Stimulated activated CD4-positive, alpha-beta T cell treated with anti-CD3 and anti-CD28 coated beads, Interleukin-2, amount 100 ng/mL, for 48 hours (primary cell): ENCODE results near the gene OR8B2.
"Not testable (repeated sequence)": the region's sequence is repeated elsewhere in the genome, so short reads cannot be mapped to it uniquely, and the experiment has no call there.

Source experiments
- DNase-seq, 2 donors: peaks; one replicate each; pipeline ENCODE4 v3.0.0-alpha.2; 2020

Gene OR8B2, protein sequence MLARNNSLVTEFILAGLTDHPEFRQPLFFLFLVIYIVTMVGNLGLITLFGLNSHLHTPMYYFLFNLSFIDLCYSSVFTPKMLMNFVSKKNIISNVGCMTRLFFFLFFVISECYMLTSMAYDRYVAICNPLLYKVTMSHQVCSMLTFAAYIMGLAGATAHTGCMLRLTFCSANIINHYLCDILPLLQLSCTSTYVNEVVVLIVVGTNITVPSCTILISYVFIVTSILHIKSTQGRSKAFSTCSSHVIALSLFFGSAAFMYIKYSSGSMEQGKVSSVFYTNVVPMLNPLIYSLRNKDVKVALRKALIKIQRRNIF

GRCh38 chr11:124384399-124384798, at the start of gene OR8B2:
OR8B2 (minus strand) TSS chr11:124384499; CDS start chr11:124383343, 1,156 bp downstream.
- no peak for DNase-seq

DNA sequence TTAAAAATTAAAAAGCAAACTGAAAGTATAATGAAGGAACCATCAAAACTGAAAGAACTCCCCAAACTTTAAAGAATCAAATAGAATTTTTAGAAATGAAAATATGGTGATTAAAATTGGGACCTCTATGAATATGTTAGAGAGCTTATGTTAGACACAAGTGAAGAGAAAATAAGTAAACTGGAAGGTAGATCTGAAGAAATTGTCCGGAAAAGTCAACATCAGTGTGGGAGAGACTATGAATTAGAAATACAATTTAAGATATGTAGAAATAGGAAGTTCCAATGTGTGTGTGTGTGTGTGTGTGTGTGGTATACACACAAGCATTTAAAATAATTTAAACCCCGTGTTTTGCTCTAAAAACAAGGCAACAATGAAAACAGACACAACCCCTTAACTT, 45.3 kb upstream of the OR8B2 start:
- DNase-seq, result no peak

DNA sequence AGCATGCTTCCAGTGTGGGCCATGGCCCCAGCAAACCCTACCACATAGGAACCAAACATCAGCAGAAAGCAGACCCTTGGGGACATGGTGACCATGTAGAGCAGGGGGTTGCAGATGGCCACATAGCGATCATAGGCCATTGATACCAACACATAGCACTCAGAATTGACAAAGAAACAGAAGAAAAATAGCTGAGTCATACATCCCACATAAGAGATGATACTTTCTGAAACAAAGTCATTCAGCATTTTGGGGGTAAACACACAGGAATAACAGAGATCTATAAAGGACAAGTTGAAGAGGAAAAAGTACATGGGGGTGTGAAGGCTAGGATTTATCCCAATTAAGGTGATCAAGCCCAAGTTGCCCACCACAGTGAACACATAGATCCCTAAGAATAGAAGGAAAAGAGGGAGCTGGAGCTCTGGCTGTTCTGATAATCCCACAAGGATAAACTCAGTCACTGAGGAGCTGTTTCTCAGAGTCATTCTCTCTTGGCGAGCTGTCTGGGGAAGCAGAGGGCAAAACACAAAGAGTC, 40.2 kb upstream of the OR8B2 start, which contains the start of gene OR8B4:
OR8B4 (minus strand) TSS at position 488 of the 538 bp plus-strand sequence; CDS start at position 488, 0 bp downstream.
- DNase-seq, result no peak

DNA sequence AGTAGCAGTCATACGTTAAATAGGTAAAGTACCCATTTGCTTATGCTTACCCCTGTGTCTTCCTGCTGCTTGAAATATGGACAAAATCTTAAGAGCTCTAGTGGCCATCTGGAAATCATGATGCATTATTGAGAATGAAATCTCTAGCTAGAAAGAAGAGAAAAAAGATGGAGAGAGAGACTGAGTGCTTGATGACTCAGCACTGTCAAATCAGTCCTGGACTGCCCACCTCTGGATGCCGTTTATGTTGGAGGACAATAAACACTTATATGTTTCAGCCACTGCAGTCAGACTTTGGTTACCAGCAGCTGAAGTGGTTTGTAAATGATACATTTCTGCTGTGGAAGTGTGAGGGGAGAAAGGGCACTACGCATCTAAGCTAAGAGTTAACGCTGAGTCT, 36.7 kb upstream of the OR8B2 start:
- DNase-seq, result no peak

DNA sequence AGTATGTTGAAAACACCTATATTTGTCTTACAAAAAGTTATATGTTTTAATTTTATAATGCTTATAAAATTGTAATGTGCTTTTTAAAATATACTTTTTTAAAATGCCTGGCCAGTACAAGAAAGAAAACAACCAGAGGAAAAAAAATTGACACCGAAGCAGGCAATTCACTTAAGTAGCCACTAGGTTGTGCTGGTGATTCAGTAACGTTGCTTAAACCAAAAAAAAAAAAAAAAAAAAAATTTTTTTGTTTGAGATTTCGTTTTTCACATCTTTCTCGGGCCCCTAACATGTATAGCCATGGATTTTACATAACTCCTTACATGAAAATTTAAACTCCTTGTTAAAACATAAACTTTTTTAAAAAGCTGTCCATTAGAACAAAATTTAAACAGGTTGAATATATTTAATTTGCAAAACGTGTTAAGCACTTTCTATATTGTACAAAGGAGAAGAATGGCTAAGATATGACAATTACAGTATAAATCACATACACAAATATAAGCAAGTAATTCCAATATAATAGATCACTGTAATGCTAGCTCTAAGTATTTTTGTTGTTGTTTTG, 31.1 kb upstream of the OR8B2 start:
- no peak for DNase-seq

- DNase-seq, result no peak
Measured at GRCh38 chr11:124409906-124410305, 25.6 kb upstream of the OR8B2 start.

- no peak for DNase-seq
Measured at GRCh38 chr11:124405581-124405980, 21.3 kb upstream of the OR8B2 start.

DNA sequence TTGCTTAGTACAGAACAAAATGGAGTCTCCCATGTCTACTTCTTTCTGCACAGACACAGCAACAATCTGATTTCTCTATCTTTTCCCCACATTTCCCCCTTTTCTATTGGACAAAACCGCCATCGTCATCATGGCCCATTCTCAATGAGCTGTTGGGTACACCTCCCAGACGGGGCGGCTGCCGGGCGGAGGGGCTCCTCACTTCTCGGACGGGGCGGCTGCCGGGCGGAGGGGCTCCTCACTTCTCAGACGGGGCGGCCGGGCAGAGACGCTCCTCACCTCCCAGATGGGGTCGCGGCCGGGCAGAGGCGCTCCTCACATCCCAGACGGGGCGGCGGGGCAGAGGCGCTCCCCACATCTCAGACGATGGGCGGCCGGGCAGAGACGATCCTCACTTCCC, 18.9 kb upstream of the OR8B2 start:
- DNase-seq, result not testable (repeated sequence)

- peak; percentile 49 to 59 for DNase-seq
Measured at GRCh38 chr11:124402326-124402922, 18.1 kb upstream of the OR8B2 start.

- no peak for DNase-seq
Measured at GRCh38 chr11:124398924-124399323, 14.6 kb upstream of the OR8B2 start, which contains the start of gene OR8B3. OR8B3 (minus strand) TSS chr11:124399024; CDS start chr11:124397351, 1,673 bp downstream.

DNA sequence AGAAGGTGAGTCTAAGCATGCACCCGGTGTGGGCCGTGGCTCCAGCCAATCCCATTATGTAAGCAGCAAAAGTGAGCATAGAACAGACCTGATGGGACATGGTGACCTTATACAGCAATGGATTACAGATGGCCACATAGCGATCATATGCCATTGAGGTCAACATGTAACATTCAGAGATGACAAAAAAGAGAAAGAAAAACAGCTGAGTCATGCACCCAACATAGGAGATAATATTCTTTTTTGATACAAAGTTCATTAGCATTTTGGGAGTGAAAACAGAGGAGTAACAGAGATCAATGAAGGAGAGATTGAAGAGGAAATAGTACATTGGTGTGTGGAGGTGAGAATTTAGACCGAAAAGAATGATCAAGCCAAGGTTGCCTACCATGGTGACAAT, 12.5 kb upstream of the OR8B2 start:
- DNase-seq, result not testable (repeated sequence)

DNA sequence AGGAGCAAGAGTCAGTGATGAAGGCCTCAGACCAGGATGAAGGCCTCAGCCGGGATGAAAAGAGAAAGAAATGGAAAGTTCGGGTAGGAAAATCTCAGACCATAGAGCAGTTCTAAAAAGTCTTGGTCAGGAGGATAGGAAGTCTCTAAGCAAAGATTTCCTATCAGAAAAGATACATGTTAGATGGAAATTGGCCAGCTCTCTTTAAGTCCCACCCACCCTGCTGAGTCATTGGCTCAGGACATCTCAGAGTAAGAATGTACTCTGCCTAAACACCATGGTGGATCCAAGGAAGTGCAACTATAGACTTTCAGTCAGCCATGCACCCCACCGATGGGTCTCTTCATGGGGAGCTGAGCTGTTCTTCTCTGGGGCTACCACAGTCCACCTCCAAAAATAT, 10.1 kb upstream of the OR8B2 start:
- no peak for DNase-seq

DNA sequence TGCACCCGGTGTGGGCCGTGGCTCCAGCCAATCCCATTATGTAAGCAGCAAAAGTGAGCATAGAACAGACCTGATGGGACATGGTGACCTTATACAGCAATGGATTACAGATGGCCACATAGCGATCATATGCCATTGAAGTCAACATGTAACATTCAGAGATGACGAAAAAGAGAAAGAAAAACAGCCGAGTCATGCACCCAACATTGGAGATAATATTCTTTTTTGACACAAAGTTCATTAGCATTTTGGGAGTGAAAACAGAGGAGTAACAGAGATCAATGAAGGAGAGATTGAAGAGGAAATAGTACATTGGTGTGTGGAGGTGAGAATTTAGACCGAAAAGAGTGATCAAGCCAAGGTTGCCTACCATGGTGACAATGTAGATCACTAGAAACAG, 1.4 kb downstream of the OR8B2 start:
- DNase-seq, result not testable (repeated sequence)

DNA sequence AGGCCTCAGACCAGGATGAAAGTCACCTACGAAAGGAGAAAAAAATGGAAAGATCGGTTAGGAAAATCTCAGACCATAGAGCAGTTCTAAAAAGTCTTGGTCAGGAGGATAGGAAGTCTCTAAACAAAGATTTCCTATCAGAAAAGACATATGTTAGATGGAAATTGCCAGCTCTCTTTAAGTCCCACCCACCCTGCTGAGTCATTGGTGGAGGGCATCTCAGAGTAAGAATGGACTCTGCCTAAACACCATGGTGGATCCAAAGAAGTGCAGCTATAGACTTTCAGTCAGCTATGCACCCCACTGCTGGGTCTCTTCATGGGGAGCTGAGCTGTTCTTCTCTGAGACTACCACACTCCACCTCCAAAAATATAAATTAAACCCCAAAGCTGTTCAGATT, 3.7 kb downstream of the OR8B2 start:
- DNase-seq, result no peak

GRCh38 chr11:124376280-124376679, 8.0 kb downstream of the OR8B2 start:
- DNase-seq, result no peak

DNA sequence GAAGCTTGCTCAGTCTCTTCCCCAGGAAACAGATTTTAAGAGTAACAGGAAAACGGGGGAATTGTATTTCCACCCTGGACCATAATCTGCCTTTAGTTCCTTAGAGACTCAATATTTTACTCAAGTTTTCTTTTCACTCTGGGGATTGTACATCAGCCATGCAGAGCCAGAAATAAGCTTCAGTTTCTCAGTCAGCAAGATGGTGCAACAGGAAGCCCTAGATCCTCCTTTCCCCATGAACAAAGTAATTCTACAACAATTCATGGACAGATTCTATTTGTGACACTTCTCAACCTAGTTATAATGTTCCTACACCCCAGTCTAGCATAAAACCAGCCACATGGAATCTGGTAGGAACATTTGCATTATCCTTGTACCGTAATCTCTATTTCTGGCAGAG, 24.7 kb downstream of the OR8B2 start:
- DNase-seq, result no peak

GRCh38 chr11:124346311-124346955, 37.9 kb downstream of the OR8B2 start:
- DNase-seq, result no peak

- DNase-seq, result no peak
Measured at GRCh38 chr11:124344346-124344745, 40.0 kb downstream of the OR8B2 start.

- DNase-seq, result no peak
Measured at GRCh38 chr11:124340142-124340447, 44.2 kb downstream of the OR8B2 start.

- DNase-seq, result no peak
Measured at GRCh38 chr11:124339396-124340141, 44.7 kb downstream of the OR8B2 start.
